Activated CD8-positive, alpha-beta memory T cell treated with anti-CD3 and anti-CD28 coated beads, Interleukin-2, amount 10 ng/mL, durations not matched to agents 7 days and 5 days (primary cell): ENCODE measurements around the gene ARPC5. TPM values are rescaled to one million over a fixed set of nuclear protein-coding genes. Genes with fewer than 3 reads are reported as not detected.
"Not testable (repeated sequence)": the region's sequence is repeated elsewhere in the genome, so short reads cannot be mapped to it uniquely, and the experiment has no call there.

ENCODE experiments used
- ATAC-seq: fragments of 150-1000 bp; cut with Tn5 transposase; one replicate; pipeline ENCODE4 v1.10.0; 2021; ENCODE audit warnings: moderate library complexity
- CTCF ChIA-PET: fragments of 350-600 bp; sonication (Branson Sonifier 250); formaldehyde crosslinking; loops from one replicate; lab custom pipeline; 2021; ENCODE audit warnings: antibody characterized with exemption; lab: Charles Lee
- DNase-seq: peaks from one replicate; pipeline ENCODE4 v3.0.0-alpha.2; 2020
- H3K27ac Mint-ChIP-seq: one replicate; pipeline ENCODE4 v1.8.0; 2021; ENCODE audit warnings: mild to moderate bottlenecking, mixed read lengths
- H3K27me3 Mint-ChIP-seq: one replicate; pipeline ENCODE4 v1.8.0; 2021; ENCODE audit warnings: mixed read lengths
- H3K36me3 Mint-ChIP-seq: one replicate; pipeline ENCODE4 v1.8.0; 2021; ENCODE audit warnings: mild to moderate bottlenecking, mixed read lengths
- H3K4me1 Mint-ChIP-seq: one replicate; pipeline ENCODE4 v1.8.0; 2021; ENCODE audit warnings: mixed read lengths
- H3K4me3 Mint-ChIP-seq: one replicate; pipeline ENCODE4 v1.8.0; 2021; ENCODE audit warnings: mild to moderate bottlenecking, moderate library complexity, mixed read lengths
- H3K9me3 Mint-ChIP-seq: one replicate; pipeline ENCODE4 v1.8.0; 2022; ENCODE audit warnings: low read depth, mixed read lengths
- total RNA-seq, 2 experiments: library from RNA; stranded (reverse); gene quantifications; one replicate each; pipeline ENCODE4 v1.2.3, GENCODE V29; 2021

ARPC5 gene
- total RNA-seq, 2 experiments from 2014 or later: 205 to 216 TPM

DNA sequence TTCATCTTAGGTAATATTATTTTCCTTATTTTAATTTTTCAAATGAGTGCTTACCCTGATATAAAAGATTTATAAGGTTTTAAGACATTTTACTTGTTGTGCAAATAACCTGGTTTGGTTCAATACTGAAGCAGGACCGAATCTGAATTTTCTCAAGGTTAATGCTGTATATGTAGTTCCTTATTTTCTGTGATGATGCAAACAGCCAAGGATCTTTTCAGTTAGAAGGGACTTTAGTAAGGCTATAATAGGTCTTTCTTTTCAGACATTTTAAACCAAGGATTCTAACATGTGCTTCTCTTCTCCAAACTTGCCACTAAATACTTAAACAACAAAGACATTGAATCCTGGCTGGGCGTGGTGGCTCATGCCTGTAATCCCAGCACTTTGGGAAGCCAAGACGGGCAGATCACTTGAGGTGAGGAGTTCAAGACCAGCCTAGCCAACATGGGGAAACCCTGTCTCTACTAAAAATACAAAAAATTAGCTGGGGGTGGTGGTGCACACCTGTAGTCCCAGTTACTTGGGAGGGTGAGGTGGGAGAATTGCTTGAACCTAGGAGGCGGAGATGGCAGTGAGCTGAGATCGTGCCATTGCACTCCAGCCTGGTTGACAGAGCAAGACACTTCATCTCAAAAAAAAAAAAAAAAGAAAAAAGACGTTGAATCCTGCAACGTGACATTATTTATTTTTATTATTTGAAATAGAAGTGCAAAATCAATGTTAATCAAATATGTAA, 3.2 kb upstream of the ARPC5 start:
- Mint-ChIP-seq H3K9me3 (no peaks in the 10 kb centered on the region), H3K27me3 (peaks cover 24% of the 10 kb centered on the region), H3K27ac (no peak overlapping the region), H3K4me1 (peaks cover 17% of the 10 kb centered on the region), H3K36me3 (peaks cover 11% of the 10 kb centered on the region), H3K4me3 (no peak overlapping the region)
- CTCF ChIA-PET: interaction anchor here (2.3 kb wide), 1 partner anchor 16 kb away, joined by 10 read pairs; no protein-coding TSS in a partner anchor
- ATAC-seq (no peak), DNase-seq (no peak)

DNA sequence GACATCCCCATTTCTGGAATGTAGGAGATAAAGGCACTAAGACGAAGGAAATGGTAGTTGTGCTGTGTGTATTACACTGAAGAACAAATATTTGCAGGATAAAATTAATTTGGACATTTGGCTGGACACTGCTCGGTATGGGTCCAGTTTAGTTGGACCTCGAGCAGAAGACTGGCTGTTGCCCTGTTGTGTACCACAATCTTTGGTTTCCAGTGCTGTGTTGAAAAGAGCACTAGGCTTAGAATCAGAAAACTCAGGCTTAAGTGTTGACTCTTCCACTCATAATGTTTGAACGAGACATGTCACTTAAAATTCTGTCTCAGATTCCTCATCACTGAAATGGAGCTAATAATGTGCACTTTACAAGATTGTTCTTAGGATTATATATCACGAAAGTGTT, 1.2 kb upstream of the ARPC5 start:
- Mint-ChIP-seq H3K4me1 (peaks cover 27% of the 10 kb centered on the region), H3K27me3 (peaks cover 24% of the 10 kb centered on the region), H3K4me3 (peak overlapping the region; percentile 98), H3K36me3 (peaks cover 23% of the 10 kb centered on the region), H3K9me3 (no peaks in the 10 kb centered on the region), H3K27ac (no peak overlapping the region)
- DNase-seq: no peak
- no peak for ATAC-seq
- CTCF ChIA-PET: interaction anchor here (2.3 kb wide), 1 partner anchor 18 kb away, joined by 10 read pairs; no protein-coding TSS in a partner anchor

DNA sequence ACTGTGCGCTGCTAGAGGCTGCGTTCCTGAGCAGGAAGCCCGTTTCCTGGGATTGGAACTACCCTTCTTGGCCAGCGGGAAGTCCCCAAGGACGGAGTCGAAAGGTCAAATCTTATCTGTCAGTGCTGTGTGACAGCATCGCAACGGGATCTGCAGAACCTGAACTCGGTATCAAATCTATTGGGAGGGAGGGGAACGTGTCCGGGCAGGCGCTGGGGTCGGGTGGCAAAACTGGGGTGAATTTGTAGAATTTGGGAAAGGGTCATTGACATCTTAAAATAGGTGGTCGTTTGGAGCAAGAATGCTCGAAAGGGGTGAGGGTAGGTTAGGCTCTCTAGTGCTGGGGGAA, 725 bp upstream of the ARPC5 start:
- Mint-ChIP-seq H3K9me3 (no peaks in the 10 kb centered on the region), H3K27me3 (peaks cover 20% of the 10 kb centered on the region), H3K4me3 (peak overlapping the region; percentile 98), H3K27ac (peak overlapping the region; percentile 100), H3K4me1 (peaks cover 27% of the 10 kb centered on the region), H3K36me3 (peaks cover 26% of the 10 kb centered on the region)
- no peak for ATAC-seq
- CTCF ChIA-PET: interaction anchor here (1.1 to 5.5 kb wide), 3 partner anchors 8 to 49 kb away, joined by 3 to 38 read pairs (median 6); partner anchors contain the start of gene APOBEC4
- no peak for DNase-seq

DNA sequence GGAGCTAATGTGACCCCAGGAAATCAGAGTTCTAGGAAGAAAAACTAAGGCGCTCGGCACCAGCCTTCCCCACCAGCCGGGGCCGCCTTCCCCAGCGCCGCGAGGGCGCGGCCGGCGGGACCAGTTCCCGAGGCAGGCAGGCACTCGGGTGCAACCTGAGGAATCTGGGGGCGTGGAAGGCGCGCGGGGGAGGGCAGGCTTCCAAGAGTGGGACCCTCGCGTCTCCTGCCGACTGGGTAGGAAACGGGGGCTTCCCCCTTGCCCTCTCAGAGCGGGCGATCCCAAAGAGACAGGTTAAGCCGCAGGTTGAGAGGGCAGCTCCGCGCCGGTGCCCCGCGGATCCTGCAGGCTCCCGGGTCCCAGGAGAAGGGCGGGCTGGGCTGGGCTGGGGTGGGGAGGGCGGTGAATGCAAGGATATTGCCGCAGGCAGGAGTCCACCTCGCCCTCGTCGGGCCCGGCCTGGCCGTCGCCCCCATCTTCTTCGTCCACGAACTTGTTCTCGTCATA, 431 bp downstream of the ARPC5 start:
- peak; percentile 6 for ATAC-seq
- Mint-ChIP-seq H3K4me3 (peak overlapping the region; percentile 98), H3K27me3 (peaks cover 18% of the 10 kb centered on the region), H3K4me1 (peaks cover 35% of the 10 kb centered on the region), H3K27ac (peak overlapping the region; percentile 100), H3K9me3 (no peaks in the 10 kb centered on the region), H3K36me3 (peaks cover 34% of the 10 kb centered on the region)
- DNase-seq: peak; percentile 57
- CTCF ChIA-PET: interaction anchor here (1.1 to 5.5 kb wide), 4 partner anchors 9 to 281 kb away, joined by 3 to 38 read pairs (median 4); partner anchors contain the start of gene APOBEC4

DNA sequence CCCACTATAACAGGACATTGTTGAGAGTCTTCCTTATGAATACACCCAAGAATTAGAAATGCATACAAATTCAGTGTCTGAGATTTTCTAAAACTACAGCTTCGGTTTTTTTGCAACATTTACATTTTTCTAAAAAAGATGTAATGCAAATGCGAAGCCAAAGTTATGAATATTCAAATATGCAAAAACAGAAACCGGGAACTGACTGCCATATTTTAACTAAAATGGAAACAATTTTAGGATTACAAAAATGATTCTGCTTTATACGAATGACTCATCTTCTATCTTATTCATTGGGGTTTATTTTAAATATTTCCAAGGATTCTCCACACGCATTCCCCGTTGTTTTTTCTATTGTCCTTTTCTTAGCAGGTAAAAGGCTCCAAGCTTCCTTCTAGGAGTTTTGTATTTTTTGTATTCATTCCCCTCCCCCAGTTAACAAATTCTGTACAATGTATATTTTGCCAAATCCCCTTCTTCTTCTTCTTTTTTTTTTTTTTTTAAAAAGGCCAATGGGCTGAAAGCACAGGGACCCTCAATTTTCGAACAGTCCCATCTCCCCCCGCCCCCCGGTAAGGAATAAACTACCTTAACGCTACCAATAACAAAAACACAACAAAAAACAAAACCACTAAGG, 1.0 kb downstream of the ARPC5 start:
- H3K27ac Mint-ChIP-seq: peak overlapping the region; percentile 100
- no peak for ATAC-seq
- H3K27me3 Mint-ChIP-seq: peaks cover 12% of the 10 kb centered on the region
- peaks cover 38% of the 10 kb centered on the region for H3K36me3 Mint-ChIP-seq
- H3K4me1 Mint-ChIP-seq: peaks cover 38% of the 10 kb centered on the region
- no peaks in the 10 kb centered on the region for H3K9me3 Mint-ChIP-seq
- H3K4me3 Mint-ChIP-seq: peak overlapping the region; percentile 98
- CTCF ChIA-PET: interaction anchor here (0.8 to 5.5 kb wide), 9 partner anchors 10 to 282 kb away, joined by 3 to 38 read pairs (median 6); partner anchors contain the start of genes APOBEC4 and NCF2
- DNase-seq: no peak

DNA sequence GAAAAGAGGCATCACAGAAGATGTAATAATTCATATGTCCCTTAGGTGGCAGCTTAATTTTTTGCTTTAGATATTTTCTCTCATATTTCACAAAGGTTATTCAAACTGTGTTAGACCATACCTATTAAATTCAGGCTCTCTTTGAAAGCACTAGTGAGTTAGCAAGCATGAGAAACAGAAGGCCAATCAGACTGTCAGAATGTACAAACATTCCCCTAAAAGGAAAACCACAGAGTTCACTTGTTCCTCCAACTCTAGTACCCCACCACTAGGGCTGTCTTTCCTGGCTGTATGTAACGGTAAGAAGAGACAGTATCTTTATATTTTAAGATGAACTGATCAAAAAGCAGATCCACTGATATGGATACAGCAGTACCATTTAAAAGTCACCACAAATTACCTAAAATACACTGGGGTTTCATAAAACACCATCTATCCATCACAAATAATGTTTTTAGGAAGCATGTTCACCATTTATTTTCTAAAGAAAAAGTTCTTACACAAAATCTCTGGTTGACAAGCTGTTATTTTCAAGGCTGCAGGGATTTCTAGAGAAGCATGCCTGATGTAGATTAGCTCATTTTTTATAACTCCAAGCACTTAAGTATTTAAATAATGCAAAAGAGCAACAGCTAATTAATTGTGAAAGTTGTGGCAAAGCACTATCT, 1.8 kb downstream of the ARPC5 start:
- Mint-ChIP-seq H3K4me3 (peak overlapping the region; percentile 98), H3K27ac (peak overlapping the region; percentile 100), H3K27me3 (peaks cover 10% of the 10 kb centered on the region), H3K36me3 (peaks cover 45% of the 10 kb centered on the region), H3K9me3 (no peaks in the 10 kb centered on the region), H3K4me1 (peaks cover 45% of the 10 kb centered on the region)
- CTCF ChIA-PET: interaction anchor here (0.7 to 5.5 kb wide), 9 partner anchors 10 to 282 kb away, joined by 3 to 38 read pairs (median 5); partner anchors contain the start of genes APOBEC4 and NCF2
- peak; percentile 52 for DNase-seq
- ATAC-seq: peak; percentile 27

DNA sequence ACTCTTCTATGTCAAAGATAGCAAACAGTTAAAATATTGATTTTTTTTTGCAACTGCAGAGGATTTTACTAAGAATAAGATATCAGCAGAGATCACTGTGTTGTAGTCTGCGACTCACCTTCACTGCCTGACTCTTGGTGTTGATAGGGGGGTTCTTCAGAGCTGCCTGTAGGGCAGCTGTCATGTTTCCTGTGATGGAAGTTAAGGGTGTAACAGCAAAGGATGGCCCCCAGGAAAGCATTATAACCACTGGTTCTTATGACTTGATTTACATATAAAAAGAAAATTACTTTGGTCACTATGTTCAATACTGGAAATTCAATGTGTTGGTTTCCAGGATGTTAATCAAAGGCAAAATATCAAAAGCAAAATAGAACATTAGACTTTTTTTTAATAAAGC, 2.6 kb downstream of the ARPC5 start:
- peak overlapping the region; percentile 98 for H3K4me3 Mint-ChIP-seq
- peaks cover 53% of the 10 kb centered on the region for H3K4me1 Mint-ChIP-seq
- peaks cover 5% of the 10 kb centered on the region for H3K27me3 Mint-ChIP-seq
- ATAC-seq: no peak
- CTCF ChIA-PET: interaction anchor here (0.7 to 5.5 kb wide), 7 partner anchors 14 to 283 kb away, joined by 3 to 38 read pairs (median 7); partner anchors contain the start of genes APOBEC4 and NCF2
- H3K27ac Mint-ChIP-seq: peak overlapping the region; percentile 100
- DNase-seq: peak; percentile 49
- peaks cover 53% of the 10 kb centered on the region for H3K36me3 Mint-ChIP-seq
- H3K9me3 Mint-ChIP-seq: no peaks in the 10 kb centered on the region

DNA sequence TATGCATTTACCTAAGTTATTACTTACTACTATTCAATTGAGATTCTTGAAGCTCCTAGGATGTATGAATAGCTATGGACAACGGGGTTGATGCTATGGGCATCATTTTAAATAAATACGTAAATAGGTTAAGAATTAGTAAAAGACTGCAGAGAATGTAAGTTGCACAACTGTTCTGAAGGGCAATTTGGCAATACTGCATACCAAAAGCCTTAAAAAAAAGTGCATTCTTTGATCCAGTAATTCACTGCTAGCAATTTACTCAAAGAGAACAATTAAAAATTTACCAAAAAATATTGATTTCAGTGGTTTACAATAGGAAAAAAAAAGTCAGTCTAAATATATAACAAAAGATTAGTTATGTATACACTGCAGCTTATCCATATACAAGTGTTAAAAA, 3.5 kb downstream of the ARPC5 start:
- Mint-ChIP-seq H3K4me3 (peak overlapping the region; percentile 48), H3K27me3 (peaks cover 3% of the 10 kb centered on the region), H3K4me1 (peaks cover 54% of the 10 kb centered on the region), H3K9me3 (no peaks in the 10 kb centered on the region), H3K27ac (no peak overlapping the region), H3K36me3 (peaks cover 54% of the 10 kb centered on the region)
- no peak for ATAC-seq
- DNase-seq: no peak
- CTCF ChIA-PET: interaction anchor here (1.5 to 5.5 kb wide), 3 partner anchors 22 to 161 kb away, joined by 3 to 38 read pairs (median 10); partner anchors contain the start of gene APOBEC4

DNA sequence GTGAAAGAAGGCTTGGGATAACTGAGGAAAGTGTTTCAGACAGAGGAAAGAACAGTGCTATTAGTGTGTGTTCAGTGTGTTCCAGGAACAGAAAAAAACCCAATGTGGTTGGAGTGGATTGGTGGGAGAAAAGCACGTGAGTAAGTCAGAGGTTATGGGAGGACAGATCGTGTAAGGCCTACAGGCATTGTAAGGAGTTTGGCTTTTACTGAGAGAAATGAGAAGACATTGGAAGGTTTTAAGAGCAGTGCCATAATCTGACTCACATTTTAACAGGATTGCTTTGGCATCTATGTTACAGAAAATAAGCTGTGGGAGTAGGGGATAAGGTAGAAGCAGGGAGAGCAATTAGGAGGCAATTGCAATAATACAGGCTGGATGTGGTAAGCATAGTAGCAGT, 4.8 kb downstream of the ARPC5 start:
- CTCF ChIA-PET: interaction anchor here (5.5 kb wide), 1 partner anchor 23 kb away, joined by 38 read pairs; the partner anchor contains the start of gene APOBEC4
- H3K4me3 Mint-ChIP-seq: peak overlapping the region; percentile 17
- H3K27ac Mint-ChIP-seq: peak overlapping the region; percentile 1
- no peak for ATAC-seq
- no peak for DNase-seq
- no peaks in the 10 kb centered on the region for H3K9me3 Mint-ChIP-seq
- peaks cover 54% of the 10 kb centered on the region for H3K36me3 Mint-ChIP-seq
- H3K4me1 Mint-ChIP-seq: peaks cover 45% of the 10 kb centered on the region
- H3K27me3 Mint-ChIP-seq: no peaks in the 10 kb centered on the region

DNA sequence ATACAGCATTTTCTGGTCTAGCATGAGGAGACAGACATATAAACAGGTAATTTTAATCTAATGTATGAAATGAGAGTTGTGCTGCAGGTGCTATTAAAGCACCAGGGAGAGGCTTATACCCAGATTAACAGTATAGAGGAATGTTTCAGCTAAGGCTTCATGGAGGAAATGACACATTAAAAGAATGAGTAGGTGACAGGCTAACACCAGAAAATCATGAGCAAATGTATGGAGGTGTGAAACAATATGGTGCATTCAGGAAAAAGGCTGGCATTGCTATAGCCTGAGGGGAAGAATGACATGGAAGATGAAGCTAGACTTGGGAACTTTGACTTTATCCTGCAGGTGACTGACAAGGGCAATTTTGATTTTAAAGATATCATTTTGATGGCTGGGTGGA, 7.0 kb downstream of the ARPC5 start:
- no peaks in the 10 kb centered on the region for H3K9me3 Mint-ChIP-seq
- H3K36me3 Mint-ChIP-seq: peaks cover 52% of the 10 kb centered on the region
- peaks cover 43% of the 10 kb centered on the region for H3K4me1 Mint-ChIP-seq
- DNase-seq (no peak), ATAC-seq (no peak)
- CTCF ChIA-PET: interaction anchor here (0.7 kb wide), 1 partner anchor 75 kb away, joined by 3 read pairs; no protein-coding TSS in a partner anchor
- H3K27ac Mint-ChIP-seq: peak overlapping the region; percentile 10
- H3K4me3 Mint-ChIP-seq: no peak overlapping the region
- no peaks in the 10 kb centered on the region for H3K27me3 Mint-ChIP-seq

DNA sequence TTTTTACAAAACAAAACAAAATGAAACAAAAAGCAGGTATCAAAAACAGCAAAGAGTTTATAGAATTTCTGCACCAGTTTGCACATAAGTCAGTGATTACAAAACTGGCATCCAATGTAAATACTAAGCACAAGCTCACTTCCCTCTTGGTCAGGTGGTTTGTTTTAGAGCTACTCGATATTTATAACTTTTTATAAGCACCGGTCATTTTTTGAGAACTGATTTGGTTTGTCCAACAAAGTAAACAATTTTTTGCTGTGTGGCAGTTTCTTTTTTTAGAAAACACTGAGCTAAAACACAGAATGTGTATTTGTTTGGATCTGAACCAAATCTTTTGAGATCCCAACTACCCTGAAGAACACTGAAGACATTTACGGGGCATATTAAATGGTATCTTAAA, 9.3 kb downstream of the ARPC5 start:
- H3K9me3 Mint-ChIP-seq, H3K27ac Mint-ChIP-seq, H3K4me3 Mint-ChIP-seq, H3K27me3 Mint-ChIP-seq, ATAC-seq, DNase-seq: not testable (repeated sequence)
- H3K4me1 Mint-ChIP-seq: peaks cover 28% of the 10 kb centered on the region
- peaks cover 43% of the 10 kb centered on the region for H3K36me3 Mint-ChIP-seq
- CTCF ChIA-PET: interaction anchor here (1.8 kb wide), 1 partner anchor 22 kb away, joined by 6 read pairs; no protein-coding TSS in a partner anchor

DNA sequence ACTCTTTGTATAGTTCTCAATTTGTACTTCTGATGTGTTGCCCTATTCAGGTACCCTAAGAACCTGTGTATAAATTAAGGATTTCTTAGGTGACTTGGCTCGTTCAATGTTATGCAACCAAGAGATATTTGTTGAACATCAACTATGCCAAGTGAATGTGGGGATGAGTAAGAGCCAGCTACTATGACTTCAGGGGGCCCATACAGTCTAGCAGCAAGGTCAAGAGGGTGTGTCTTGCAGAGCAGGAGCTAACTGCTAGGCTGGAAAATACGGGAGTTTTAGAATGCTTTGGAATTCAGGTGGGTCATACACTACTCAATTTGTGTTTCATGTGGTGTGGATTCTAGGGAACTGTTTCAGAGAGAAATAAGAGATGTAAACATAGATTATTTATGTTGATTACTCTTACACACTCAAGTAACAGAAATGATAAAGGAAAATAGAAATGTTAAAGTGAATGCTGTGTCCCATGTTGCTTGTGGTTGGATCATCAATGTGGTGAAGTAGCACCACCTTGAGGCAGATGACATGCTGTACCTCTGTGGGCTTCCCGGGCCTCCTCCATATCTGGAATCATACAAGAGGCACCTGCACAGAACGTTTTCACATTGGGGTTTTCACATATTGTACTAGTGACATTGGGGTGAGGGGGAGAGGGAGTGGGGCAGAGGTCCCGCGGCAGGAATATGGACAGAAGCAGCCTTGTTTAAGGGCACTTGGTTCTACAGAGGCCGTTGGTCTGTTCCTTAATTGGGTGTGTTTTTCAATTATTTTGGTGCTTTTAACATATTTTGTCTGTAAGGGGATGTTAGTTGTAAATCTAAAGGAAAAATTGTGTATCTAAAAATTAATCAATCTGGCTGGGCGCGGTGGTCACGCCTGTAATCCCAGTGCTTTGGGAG, 12.4 kb downstream of the ARPC5 start:
- CTCF ChIA-PET: interaction anchor here (2.2 kb wide), 1 partner anchor 11 kb away, joined by 7 read pairs; no protein-coding TSS in a partner anchor
- H3K4me1 Mint-ChIP-seq: peaks cover 4% of the 10 kb centered on the region
- no peaks in the 10 kb centered on the region for H3K9me3 Mint-ChIP-seq
- DNase-seq: peak; percentile 64
- H3K27ac Mint-ChIP-seq: no peak overlapping the region
- H3K4me3 Mint-ChIP-seq: no peak overlapping the region
- peaks cover 17% of the 10 kb centered on the region for H3K36me3 Mint-ChIP-seq
- peak; percentile 85 for ATAC-seq
- no peaks in the 10 kb centered on the region for H3K27me3 Mint-ChIP-seq
